CD4-positive, alpha-beta T cell treated with Interleukin-15 for 4 hours (primary cell): Measurements from ENCODE around the gene C3orf22.

Source experiments
- DNase-seq: peaks from one replicate; pipeline ENCODE4 v3.0.0-alpha.2; 2020; ENCODE audit warnings: low spot score

The C3orf22 gene

GRCh38 chr3:126512916-126513650 lies 45.6 kb downstream of the C3orf22 start:
- no peak for DNase-seq

- DNase-seq, result no peak
Measured at GRCh38 chr3:126512026-126512425, 46.7 kb downstream of the C3orf22 start.

- no peak for DNase-seq
Measured at GRCh38 chr3:126511291-126511690, 47.4 kb downstream of the C3orf22 start.

GRCh38 chr3:126510308-126510910 lies 48.3 kb downstream of the C3orf22 start:
- DNase-seq, result no peak

- DNase-seq, result no peak
Measured at GRCh38 chr3:126509597-126510307, 49.0 kb downstream of the C3orf22 start.

GRCh38 chr3:126508564-126508964 lies 50.2 kb downstream of the C3orf22 start:
- no peak for DNase-seq

- DNase-seq, result no peak
Measured at GRCh38 chr3:126507886-126508285, 50.8 kb downstream of the C3orf22 start.

GRCh38 chr3:126503701-126504100 lies 55.0 kb downstream of the C3orf22 start:
- no peak for DNase-seq

GRCh38 chr3:126502656-126503055 lies 56.1 kb downstream of the C3orf22 start:
- no peak for DNase-seq

GRCh38 chr3:126501736-126502135 lies 57.0 kb downstream of the C3orf22 start:
- no peak for DNase-seq

- DNase-seq, result no peak
Measured at GRCh38 chr3:126501054-126501453, 57.7 kb downstream of the C3orf22 start.

GRCh38 chr3:126500016-126500415 lies 58.7 kb downstream of the C3orf22 start:
- DNase-seq, result no peak
